Peyer's patch (tissue), 4 donors: ENCODE data around the gene SLX4IP. TPM values are rescaled to one million over a fixed set of nuclear protein-coding genes. Genes with fewer than 3 reads are reported as not detected.

Experiments
- DNase-seq, 3 donors: peaks; one replicate each; pipeline ENCODE4 v3.0.0-alpha.2; 2017 to 2019
- H3K27ac ChIP-seq, 4 donors: fragments of 200-600 bp; sonication (generic); one replicate each; pipeline ENCODE4 v1.5.1; 2016 to 2019
- H3K27me3 ChIP-seq, 2 donors: fragments of 200-600 bp; sonication (generic); one replicate each; pipeline ENCODE4 v1.5.1; 2019
- H3K36me3 ChIP-seq, 3 donors: fragments of 200-600 bp; sonication (generic); one replicate each; pipeline ENCODE4 v1.5.1; 2016 to 2019
- H3K4me1 ChIP-seq, 4 donors: fragments of 200-600 bp; sonication (generic); one replicate each; pipeline ENCODE4 v1.5.1; 2016 to 2019
- H3K4me3 ChIP-seq, 4 donors: fragments of 200-600 bp; sonication (generic); 1 replicate in 3 of 4; 2 replicates in 1 of 4; pipeline ENCODE4 v1.5.1; 2016 to 2019; ENCODE audit warnings: mild to moderate bottlenecking in 1 of 4
- H3K9me3 ChIP-seq, 4 donors: fragments of 200-600 bp; sonication (generic); one replicate each; pipeline ENCODE4 v1.5.1; 2016 to 2019; ENCODE audit warnings: mild to moderate bottlenecking in 1 of 4
- CTCF ChIP-seq, 6 experiments: fragments of 450-650 bp in 4 of 6; fragments of 200-600 bp in 2 of 6; sonication (generic) in 1 of 6; IDR thresholded peaks; one replicate each; pipeline ENCODE4 v1.5.1; 2017 to 2019; ENCODE audit warnings: antibody characterized with exemption in 6 of 6, mild to moderate bottlenecking in 3 of 6, moderate library complexity in 1 of 6
- POLR2A ChIP-seq, 2 donors: fragments of 450-650 bp; IDR thresholded peaks; one replicate each; pipeline ENCODE4 v1.5.1; 2017; ENCODE audit warnings: antibody characterized with exemption in 2 of 2, mild to moderate bottlenecking in 2 of 2, moderate library complexity in 2 of 2
- total RNA-seq, 4 donors: library from RNA; depleted of rRNA; stranded (reverse); fragments of >200 nt; gene quantifications; one replicate each; pipeline ENCODE4 v1.1.0, GENCODE V29; 2016

SLX4IP gene
- total RNA-seq, 4 donors from 2014 or later: 6.1 to 9.0 (median 7.9) TPM

- Histone ChIP-seq H3K9me3 (no peaks in the 10 kb centered on the region), H3K36me3 (peaks cover 0 to 84% (median 0%) of the 10 kb centered on the region in 3 donors), H3K27me3 (no peaks in the 10 kb centered on the region), H3K4me3 (no peak overlapping the region), H3K27ac (peak overlapping the region in 2 of 4 donors; percentile 9 to 75), H3K4me1 (peaks cover 0 to 35% (median 3%) of the 10 kb centered on the region in 4 donors)
- no peak for DNase-seq
- TF ChIP-seq POLR2A (IDR thresholded peaks at IDR 0.05) (no peak), CTCF (IDR thresholded peaks at IDR 0.05) (no peak)
These were observed 217.1 kb downstream of the SLX4IP start for GRCh38 chr20:10652185-10652584.

GRCh38 chr20:10652660-10653261, 217.7 kb downstream of the SLX4IP start:
- no peak for DNase-seq
- no peak overlapping the region for H3K4me3 ChIP-seq
- H3K4me1 ChIP-seq: peaks cover 0 to 35% (median 3%) of the 10 kb centered on the region in 4 donors
- peak overlapping the region in 3 of 4 donors; percentile 9 to 75 (median 24) for H3K27ac ChIP-seq
- no peaks in the 10 kb centered on the region for H3K27me3 ChIP-seq
- no peak for TF ChIP-seq CTCF (IDR thresholded peaks at IDR 0.05)
- TF ChIP-seq POLR2A (IDR thresholded peaks at IDR 0.05): no peak
- H3K9me3 ChIP-seq: no peaks in the 10 kb centered on the region
- H3K36me3 ChIP-seq: peaks cover 0 to 82% (median 0%) of the 10 kb centered on the region in 3 donors

- TF ChIP-seq CTCF (IDR thresholded peaks at IDR 0.05) (no peak), POLR2A (IDR thresholded peaks at IDR 0.05) (no peak)
- Histone ChIP-seq H3K4me3 (peak overlapping the region in 1 of 4 donors; percentile 26), H3K27me3 (no peaks in the 10 kb centered on the region), H3K4me1 (peaks cover 0 to 35% (median 3%) of the 10 kb centered on the region in 4 donors), H3K27ac (peak overlapping the region in 3 of 4 donors; percentile 24 to 75 (median 49)), H3K9me3 (no peaks in the 10 kb centered on the region), H3K36me3 (peaks cover 0 to 82% (median 0%) of the 10 kb centered on the region in 3 donors)
- no peak for DNase-seq
These were observed 218.6 kb downstream of the SLX4IP start for GRCh38 chr20:10653599-10654249.

- Histone ChIP-seq H3K27ac (peak overlapping the region in 3 of 4 donors; percentile 24 to 75 (median 43)), H3K27me3 (no peaks in the 10 kb centered on the region), H3K4me1 (peaks cover 0 to 35% (median 3%) of the 10 kb centered on the region in 4 donors), H3K4me3 (no peak overlapping the region), H3K36me3 (peaks cover 0 to 80% (median 0%) of the 10 kb centered on the region in 3 donors), H3K9me3 (no peaks in the 10 kb centered on the region)
- no peak for DNase-seq
- TF ChIP-seq CTCF (IDR thresholded peaks at IDR 0.05): no peak
- TF ChIP-seq POLR2A (IDR thresholded peaks at IDR 0.05): no peak
These were observed 219.1 kb downstream of the SLX4IP start for GRCh38 chr20:10654250-10654610.

- H3K4me1 ChIP-seq: peaks cover 0 to 36% (median 3%) of the 10 kb centered on the region in 4 donors
- H3K36me3 ChIP-seq: peaks cover 0 to 76% (median 0%) of the 10 kb centered on the region in 3 donors
- TF ChIP-seq CTCF (IDR thresholded peaks at IDR 0.05) (no peak), POLR2A (IDR thresholded peaks at IDR 0.05) (no peak)
- H3K4me3 ChIP-seq: no peak overlapping the region
- no peaks in the 10 kb centered on the region for H3K9me3 ChIP-seq
- no peaks in the 10 kb centered on the region for H3K27me3 ChIP-seq
- peak overlapping the region in 2 of 4 donors; percentile 43 to 75 for H3K27ac ChIP-seq
- DNase-seq: no peak
These were observed 219.5 kb downstream of the SLX4IP start for GRCh38 chr20:10654630-10655029.
